Activated naive CD8-positive, alpha-beta T cell treated with anti-CD3 and anti-CD28 coated beads for 36 hours (primary cell): ENCODE measurements around the gene HOATZ. TPM values are rescaled to one million over a fixed set of nuclear protein-coding genes. Genes with fewer than 3 reads are reported as not detected.

Experiments
- DNase-seq: peaks from one replicate; pipeline ENCODE4 v3.0.0; 2021
- H3K27ac Mint-ChIP-seq: one replicate; pipeline ENCODE4 v1.8.0; 2022; ENCODE audit warnings: mild to moderate bottlenecking, moderate library complexity, mixed read lengths
- H3K27me3 Mint-ChIP-seq: one replicate; pipeline ENCODE4 v1.8.0; 2022; ENCODE audit warnings: mild to moderate bottlenecking, mixed read lengths
- H3K36me3 Mint-ChIP-seq: one replicate; pipeline ENCODE4 v1.8.0; 2021; ENCODE audit warnings: mild to moderate bottlenecking, mixed read lengths
- H3K4me1 Mint-ChIP-seq: one replicate; pipeline ENCODE4 v1.8.0; 2021; ENCODE audit warnings: mixed read lengths
- H3K4me3 Mint-ChIP-seq: one replicate; pipeline ENCODE4 v1.8.0; 2022; ENCODE audit warnings: mild to moderate bottlenecking, moderate library complexity, mixed read lengths
- H3K9me3 Mint-ChIP-seq: one replicate; pipeline ENCODE4 v1.8.0; 2022; ENCODE audit warnings: mixed read lengths
- total RNA-seq, 2 experiments: library from RNA; stranded (reverse); gene quantifications; one replicate each; pipeline ENCODE4 v1.2.3, GENCODE V29; 2021

Gene HOATZ
- total RNA-seq, 2 experiments from 2014 or later: not detected

DNA sequence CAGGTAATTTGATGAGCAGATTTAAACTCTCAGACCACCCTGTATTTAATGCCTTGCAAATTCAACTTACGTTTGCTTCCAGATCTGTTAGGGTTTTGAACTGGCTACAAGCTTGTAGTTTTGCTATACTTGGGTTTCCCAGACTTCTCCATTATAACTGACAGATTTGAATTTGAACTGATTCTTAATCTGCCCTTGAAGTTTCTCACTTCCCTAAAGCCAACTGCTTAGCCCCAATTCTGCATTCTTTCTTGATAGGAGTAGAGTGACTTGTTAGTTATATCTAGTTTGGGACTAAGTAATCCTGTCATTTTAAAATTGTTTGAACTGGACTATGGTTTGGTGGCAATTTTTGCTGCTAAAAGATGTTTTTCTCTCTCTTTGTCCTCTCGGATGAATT lies 35.7 kb downstream of the HOATZ start:
- Mint-ChIP-seq H3K27me3 (no peaks in the 10 kb centered on the region), H3K9me3 (peaks cover 3% of the 10 kb centered on the region), H3K27ac (no peak overlapping the region), H3K36me3 (peaks cover 47% of the 10 kb centered on the region), H3K4me3 (no peak overlapping the region), H3K4me1 (no peaks in the 10 kb centered on the region)
- DNase-seq: no peak

DNA sequence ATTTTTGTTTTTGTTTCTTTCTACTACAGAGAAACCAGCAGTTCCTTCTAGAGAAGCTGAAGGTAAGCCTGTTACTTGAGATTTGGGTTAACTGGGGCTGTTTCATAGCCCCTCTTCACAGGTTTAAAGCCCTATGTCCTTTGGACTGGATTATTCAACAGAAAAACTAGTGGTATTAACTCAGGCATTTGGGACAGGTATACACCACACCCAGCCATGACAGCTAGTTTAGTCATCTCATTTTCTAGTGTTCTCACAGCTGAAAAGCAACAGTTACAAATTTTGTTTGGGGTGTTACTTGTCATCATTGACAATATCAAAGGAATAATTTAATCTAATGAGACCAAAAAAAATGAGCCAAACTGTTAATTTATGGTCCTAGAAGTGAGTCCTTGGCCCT lies 40.0 kb downstream of the HOATZ start:
- Mint-ChIP-seq H3K4me3 (no peak overlapping the region), H3K9me3 (peaks cover 8% of the 10 kb centered on the region), H3K27ac (no peak overlapping the region), H3K4me1 (no peaks in the 10 kb centered on the region), H3K36me3 (peaks cover 43% of the 10 kb centered on the region), H3K27me3 (no peaks in the 10 kb centered on the region)
- DNase-seq: no peak

DNA sequence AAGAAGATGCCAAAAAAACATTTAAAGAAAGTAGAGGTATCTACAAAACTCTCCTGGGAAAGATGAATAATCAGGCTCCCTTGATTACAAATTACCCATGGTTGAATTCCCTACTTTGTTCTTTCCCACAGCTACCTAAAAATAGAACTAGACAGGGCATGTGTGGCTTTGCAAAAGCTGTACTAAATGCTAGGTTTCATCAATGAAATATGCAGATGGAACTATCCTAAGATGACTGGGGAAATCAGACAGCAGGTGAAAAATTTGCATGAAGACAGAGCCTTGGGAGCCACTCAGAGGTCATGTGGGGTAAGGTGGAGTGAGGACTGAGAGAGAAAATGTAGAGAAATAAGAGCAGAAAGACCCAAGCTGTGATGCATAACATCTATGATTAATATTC lies 40.7 kb downstream of the HOATZ start:
- Mint-ChIP-seq H3K4me3 (no peak overlapping the region), H3K4me1 (no peaks in the 10 kb centered on the region), H3K27ac (no peak overlapping the region), H3K9me3 (peaks cover 8% of the 10 kb centered on the region), H3K36me3 (peaks cover 40% of the 10 kb centered on the region), H3K27me3 (no peaks in the 10 kb centered on the region)
- DNase-seq: no peak

DNA sequence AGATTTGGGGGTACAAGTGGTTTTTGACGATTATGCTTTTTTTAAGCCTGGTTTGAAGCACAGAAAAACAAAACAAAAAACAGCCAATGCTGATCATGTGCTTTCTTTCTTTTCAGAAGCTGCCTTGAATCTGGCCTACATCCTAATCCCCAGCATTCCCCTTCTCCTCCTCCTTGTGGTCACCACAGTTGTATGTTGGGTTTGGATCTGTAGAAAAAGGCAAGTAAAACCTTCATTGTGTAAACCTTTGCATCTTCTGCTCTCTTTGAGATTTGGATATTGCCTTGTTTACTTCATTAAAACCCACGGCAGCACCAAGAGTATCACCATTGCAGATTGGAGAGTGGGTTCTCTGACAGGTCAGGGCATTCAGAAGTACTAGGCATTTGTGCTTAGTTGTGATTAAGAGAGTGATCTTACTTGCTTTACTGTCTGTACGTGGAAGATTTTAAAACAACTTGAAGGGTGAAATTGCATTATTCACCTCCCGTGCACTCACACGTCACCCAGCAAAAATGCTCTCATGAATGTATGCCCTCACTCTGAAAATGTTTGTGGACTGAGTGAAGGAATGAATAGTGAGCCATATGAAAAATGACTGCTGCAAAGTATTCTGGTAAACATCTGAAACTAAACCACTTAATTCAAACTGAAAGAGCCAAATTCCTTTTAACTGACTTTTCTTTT lies 43.0 kb downstream of the HOATZ start:
- Mint-ChIP-seq H3K9me3 (peaks cover 8% of the 10 kb centered on the region), H3K4me3 (no peak overlapping the region), H3K4me1 (no peaks in the 10 kb centered on the region), H3K27ac (no peak overlapping the region), H3K27me3 (no peaks in the 10 kb centered on the region), H3K36me3 (peaks cover 34% of the 10 kb centered on the region)
- DNase-seq: no peak

- H3K4me3 Mint-ChIP-seq: no peak overlapping the region
- H3K4me1 Mint-ChIP-seq: no peaks in the 10 kb centered on the region
- no peak overlapping the region for H3K27ac Mint-ChIP-seq
- peaks cover 8% of the 10 kb centered on the region for H3K9me3 Mint-ChIP-seq
- DNase-seq: no peak
- H3K27me3 Mint-ChIP-seq: no peaks in the 10 kb centered on the region
- H3K36me3 Mint-ChIP-seq: peaks cover 30% of the 10 kb centered on the region
Measured at GRCh38 chr11:111559800-111560464, 45.4 kb downstream of the HOATZ start.

GRCh38 chr11:111560800-111561199 lies 46.2 kb downstream of the HOATZ start:
- Mint-ChIP-seq H3K4me1 (no peaks in the 10 kb centered on the region), H3K27ac (no peak overlapping the region), H3K9me3 (peaks cover 3% of the 10 kb centered on the region), H3K27me3 (no peaks in the 10 kb centered on the region), H3K4me3 (no peak overlapping the region), H3K36me3 (peaks cover 22% of the 10 kb centered on the region)
- DNase-seq: no peak

GRCh38 chr11:111561306-111561705 lies 46.7 kb downstream of the HOATZ start:
- Mint-ChIP-seq H3K27ac (no peak overlapping the region), H3K9me3 (no peaks in the 10 kb centered on the region), H3K27me3 (no peaks in the 10 kb centered on the region), H3K4me3 (no peak overlapping the region), H3K36me3 (peaks cover 18% of the 10 kb centered on the region), H3K4me1 (peaks cover 3% of the 10 kb centered on the region)
- no peak for DNase-seq

GRCh38 chr11:111561791-111562325 lies 47.3 kb downstream of the HOATZ start:
- H3K4me1 Mint-ChIP-seq: peaks cover 3% of the 10 kb centered on the region
- H3K27ac Mint-ChIP-seq: no peak overlapping the region
- H3K9me3 Mint-ChIP-seq: no peaks in the 10 kb centered on the region
- peaks cover 13% of the 10 kb centered on the region for H3K36me3 Mint-ChIP-seq
- DNase-seq: no peak
- H3K4me3 Mint-ChIP-seq: no peak overlapping the region
- no peaks in the 10 kb centered on the region for H3K27me3 Mint-ChIP-seq

DNA sequence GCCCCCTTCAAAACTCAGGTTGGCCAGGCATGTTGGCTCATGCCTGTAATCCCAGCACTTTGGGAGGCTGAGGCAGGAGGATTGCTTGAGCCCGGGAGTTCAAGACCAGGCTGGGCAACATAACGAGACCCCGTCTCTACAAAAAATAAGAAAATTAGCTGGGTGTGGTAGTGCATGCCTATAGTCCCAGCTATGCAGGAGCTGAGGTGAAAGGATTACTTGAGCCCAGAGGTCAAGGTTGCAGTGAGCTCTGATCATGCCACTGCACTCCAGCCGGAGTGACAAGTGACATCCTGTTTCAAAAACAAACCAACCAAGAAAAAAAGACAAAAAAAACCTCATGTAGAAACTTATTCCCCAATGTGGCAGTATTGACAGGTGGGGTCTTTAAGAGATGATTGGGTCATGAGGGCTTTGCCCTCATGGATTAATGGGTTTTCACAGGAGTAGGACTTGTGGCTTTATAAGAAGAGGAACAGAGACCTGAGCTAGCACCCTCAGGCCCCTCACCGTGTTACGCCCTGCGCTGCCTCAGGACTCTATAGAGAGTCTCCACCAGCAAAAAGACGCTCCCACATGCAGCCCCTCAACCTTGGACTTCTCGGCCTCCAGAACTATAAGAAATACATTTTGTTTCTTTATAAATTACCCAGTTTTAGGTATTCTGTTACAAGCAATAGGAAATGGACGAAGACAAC lies 48.3 kb downstream of the HOATZ start:
- no peak for DNase-seq
- H3K4me1 Mint-ChIP-seq: peaks cover 3% of the 10 kb centered on the region
- H3K27ac Mint-ChIP-seq: no peak overlapping the region
- peaks cover 5% of the 10 kb centered on the region for H3K36me3 Mint-ChIP-seq
- no peaks in the 10 kb centered on the region for H3K27me3 Mint-ChIP-seq
- H3K4me3 Mint-ChIP-seq: no peak overlapping the region
- H3K9me3 Mint-ChIP-seq: no peaks in the 10 kb centered on the region

DNA sequence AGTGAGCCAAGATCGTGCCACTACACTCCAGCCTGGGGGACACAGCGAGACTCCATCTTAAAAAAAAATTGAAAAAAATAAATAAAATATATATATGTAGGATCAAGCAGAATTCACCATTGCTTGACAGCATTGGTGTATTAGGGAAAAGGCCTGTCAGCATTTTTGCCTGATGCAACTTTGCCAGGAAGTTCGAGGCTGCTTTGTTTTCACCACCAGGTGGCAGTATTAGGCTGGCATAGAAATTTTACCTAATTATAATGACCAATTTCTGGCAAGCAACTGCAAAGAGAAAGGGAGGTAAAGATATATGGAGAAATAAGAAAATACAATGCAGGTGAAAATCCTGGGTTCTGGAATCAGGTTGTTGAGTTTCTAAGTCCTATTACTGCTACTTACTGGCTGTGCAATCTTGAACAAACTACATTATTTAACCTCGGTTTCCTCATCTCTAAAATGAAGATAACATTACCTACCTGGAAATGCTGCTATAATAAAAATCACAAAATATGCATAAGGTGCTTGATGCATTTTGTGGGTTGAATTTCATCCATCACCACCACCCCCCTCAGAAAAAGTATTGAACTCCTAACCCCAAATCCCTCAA lies 50.6 kb downstream of the HOATZ start:
- no peaks in the 10 kb centered on the region for H3K27me3 Mint-ChIP-seq
- H3K4me1 Mint-ChIP-seq: peaks cover 3% of the 10 kb centered on the region
- no peak overlapping the region for H3K27ac Mint-ChIP-seq
- H3K36me3 Mint-ChIP-seq: peaks cover 5% of the 10 kb centered on the region
- DNase-seq: peak; percentile 42
- H3K9me3 Mint-ChIP-seq: no peaks in the 10 kb centered on the region
- no peak overlapping the region for H3K4me3 Mint-ChIP-seq

GRCh38 chr11:111566324-111566723 lies 51.7 kb downstream of the HOATZ start:
- no peak overlapping the region for H3K27ac Mint-ChIP-seq
- no peaks in the 10 kb centered on the region for H3K9me3 Mint-ChIP-seq
- H3K27me3 Mint-ChIP-seq: peaks cover 7% of the 10 kb centered on the region

DNA sequence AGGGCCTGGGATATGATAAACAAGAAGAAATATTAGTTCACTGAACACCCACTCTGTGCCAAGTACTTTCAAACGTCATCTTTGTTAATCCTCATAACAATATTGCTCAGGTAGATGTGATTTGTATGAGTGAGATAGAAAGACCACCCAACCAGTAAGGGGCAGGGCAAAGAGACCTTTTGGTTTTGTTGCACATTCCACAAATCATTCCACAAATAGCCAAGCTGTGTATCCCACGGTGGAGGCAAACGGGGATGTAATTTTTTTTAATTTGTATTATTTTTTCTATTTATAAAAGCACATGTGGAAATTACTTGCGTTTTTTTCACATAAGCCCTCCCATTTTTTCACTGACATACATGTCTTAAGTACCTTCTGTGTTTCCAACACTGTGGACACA lies 54.9 kb downstream of the HOATZ start:
- peaks cover 3% of the 10 kb centered on the region for H3K4me1 Mint-ChIP-seq
- H3K27ac Mint-ChIP-seq: no peak overlapping the region
- peaks cover 8% of the 10 kb centered on the region for H3K27me3 Mint-ChIP-seq
- H3K36me3 Mint-ChIP-seq: no peaks in the 10 kb centered on the region
- no peaks in the 10 kb centered on the region for H3K9me3 Mint-ChIP-seq
- DNase-seq: no peak
- no peak overlapping the region for H3K4me3 Mint-ChIP-seq

More at GRCh38 chr11:111566324-111566723, 51.7 kb downstream of the HOATZ start:
- peaks cover 5% of the 10 kb centered on the region for H3K36me3 Mint-ChIP-seq
- no peak for DNase-seq
- H3K4me1 Mint-ChIP-seq: peaks cover 3% of the 10 kb centered on the region
- no peak overlapping the region for H3K4me3 Mint-ChIP-seq

- Mint-ChIP-seq H3K27ac (no peak overlapping the region), H3K36me3 (no peaks in the 10 kb centered on the region), H3K27me3 (peaks cover 8% of the 10 kb centered on the region), H3K4me3 (no peak overlapping the region), H3K4me1 (peaks cover 6% of the 10 kb centered on the region), H3K9me3 (no peaks in the 10 kb centered on the region)
- DNase-seq: no peak
Measured at GRCh38 chr11:111570796-111571195, 56.2 kb downstream of the HOATZ start.

DNA sequence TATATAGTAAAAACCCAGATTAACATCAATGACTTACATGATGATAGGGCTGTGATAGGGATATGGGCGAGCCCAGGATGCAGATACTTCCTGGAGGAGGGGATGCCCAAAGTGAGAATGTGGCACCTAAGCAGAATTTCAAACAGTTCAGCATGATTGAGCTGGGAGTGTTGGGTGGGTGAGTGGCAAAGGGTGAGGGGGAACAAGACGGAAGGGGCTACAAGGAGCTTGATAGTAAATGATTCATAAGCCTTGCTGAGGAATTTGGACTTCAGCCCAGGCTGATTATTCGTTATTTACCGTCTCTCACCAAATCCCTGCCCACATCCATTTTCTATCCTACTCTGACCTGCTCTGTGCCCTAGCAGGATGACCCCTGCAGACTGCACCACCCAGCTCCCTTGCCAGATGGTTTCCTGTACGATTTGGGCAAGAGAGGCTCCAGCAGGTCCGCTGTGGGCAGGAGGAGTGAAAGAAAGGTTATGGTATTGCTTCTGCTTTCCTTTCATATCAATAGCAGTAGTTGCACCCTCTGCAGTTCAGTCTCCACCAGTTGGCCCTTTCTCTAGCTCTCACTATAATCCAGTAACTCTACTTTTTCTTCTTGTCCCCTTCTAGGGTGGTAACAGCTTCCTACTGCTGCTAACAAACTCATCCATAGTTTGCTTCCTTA lies 57.4 kb downstream of the HOATZ start:
- Mint-ChIP-seq H3K27me3 (peaks cover 8% of the 10 kb centered on the region), H3K9me3 (no peaks in the 10 kb centered on the region), H3K4me3 (no peak overlapping the region), H3K27ac (no peak overlapping the region), H3K4me1 (peaks cover 3% of the 10 kb centered on the region), H3K36me3 (no peaks in the 10 kb centered on the region)
- DNase-seq: no peak
